IMR-90 (cell line): ENCODE measurements around the gene ZBTB44. TPM values are rescaled to one million over a fixed set of nuclear protein-coding genes. Genes with fewer than 3 reads are reported as not detected.

Source experiments
- ATAC-seq: fragments of 200-7000 bp; cut with Tn5 transposase; 2 replicates; pipeline ENCODE4 v1.9.1; 2020; ENCODE audit warnings: low read depth, mild to moderate bottlenecking, moderate library complexity
- BruUV-seq: library from RNA; stranded (reverse); fragments of 400-500 nt; replicated peaks from 2 replicates; lab custom pipeline; 2021; lab: Mats Ljungman, UMichigan
- CTCF ChIA-PET: fragments of 300-600 bp; formaldehyde crosslinking; extraction: SDS; loops from one replicate; lab custom pipeline; 2021; ENCODE audit warnings: antibody characterized with exemption; lab: Yijun Ruan, JAX
- POLR2A ChIA-PET: fragments of 300-600 bp; sonication (Branson Sonifier 250); formaldehyde crosslinking; loops from one replicate; lab custom pipeline; 2022; ENCODE audit warnings: antibody characterized with exemption; ENCODE audit not compliant: unreplicated experiment; lab: Charles Lee
- DNase-seq: peaks from one replicate; pipeline ENCODE4 v3.0.0; 2013
- H2AFZ ChIP-seq: replicated peaks from 2 replicates; pipeline ENCODE3; 2013; ENCODE audit warnings: low read length, mild to moderate bottlenecking; ENCODE audit not compliant: poor library complexity
- H2AK5ac ChIP-seq: 2 replicates; pipeline ENCODE4 v1.6.1; 2013; ENCODE audit warnings: low read depth, low read length, inconsistent platforms
- H2AK9ac ChIP-seq: replicated peaks from 2 replicates; pipeline ENCODE3; 2013; ENCODE audit warnings: mild to moderate bottlenecking, low read depth, low read length, moderate library complexity; ENCODE audit not compliant: poor library complexity
- H2BK120ac ChIP-seq: 2 replicates; pipeline ENCODE4 v1.6.1; 2013; ENCODE audit warnings: low read depth, low read length, inconsistent platforms
- H2BK15ac ChIP-seq: 3 replicates; pipeline ENCODE4 v1.6.1; 2013; ENCODE audit warnings: low read depth, low read length, inconsistent platforms
- H2BK20ac ChIP-seq: 2 replicates; pipeline ENCODE4 v1.6.1; 2013; ENCODE audit warnings: low read depth, mild to moderate bottlenecking, inconsistent platforms, low read length, moderate library complexity
- H2BK5ac ChIP-seq: 2 replicates; pipeline ENCODE4 v1.6.1; 2013; ENCODE audit warnings: mild to moderate bottlenecking, low read depth, low read length, inconsistent platforms; ENCODE audit not compliant: poor library complexity, severe bottlenecking
- H3K14ac ChIP-seq: replicated peaks from 2 replicates; pipeline ENCODE4 v1.6.1; 2013; ENCODE audit warnings: low read depth, low read length, inconsistent platforms
- H3K18ac ChIP-seq: 2 replicates; pipeline ENCODE4 v1.6.1; 2013; ENCODE audit warnings: low read depth, low read length, control low read depth
- H3K23ac ChIP-seq: 2 replicates; pipeline ENCODE4 v1.6.1; 2013; ENCODE audit warnings: low read depth, low read length, inconsistent platforms
- H3K27ac ChIP-seq: 2 replicates; pipeline ENCODE4 v1.5.1; 2013; ENCODE audit warnings: mild to moderate bottlenecking, control low read depth, low read length; ENCODE audit not compliant: insufficient read depth
- H3K27me3 ChIP-seq: 2 replicates; pipeline ENCODE4 v1.6.1; 2013; ENCODE audit warnings: low read length; ENCODE audit not compliant: control insufficient read depth, insufficient read depth
- H3K36me3 ChIP-seq: 2 replicates; pipeline ENCODE4 v1.6.1; 2013; ENCODE audit warnings: low read length, mixed read lengths; ENCODE audit not compliant: control insufficient read depth, insufficient read depth
- H3K4ac ChIP-seq: 2 replicates; pipeline ENCODE4 v1.6.1; 2013; ENCODE audit warnings: low read depth, low read length, inconsistent platforms
- H3K4me1 ChIP-seq: 2 replicates; pipeline ENCODE4 v1.6.1; 2013; ENCODE audit warnings: low read length, mixed read lengths; ENCODE audit not compliant: control insufficient read depth, insufficient read depth
- H3K4me2 ChIP-seq: 2 replicates; pipeline ENCODE4 v1.6.1; 2013; ENCODE audit warnings: low read depth, mild to moderate bottlenecking, control low read depth, low read length, moderate library complexity
- H3K4me3 ChIP-seq: 2 replicates; pipeline ENCODE4 v1.5.1; 2013; ENCODE audit warnings: low read depth, mild to moderate bottlenecking, control low read depth, low read length, moderate library complexity; ENCODE audit not compliant: insufficient read depth
- H3K56ac ChIP-seq: 2 replicates; pipeline ENCODE4 v1.6.1; 2013; ENCODE audit warnings: low read length, inconsistent platforms; ENCODE audit not compliant: insufficient read depth; ENCODE audit errors: extremely low read depth
- H3K79me1 ChIP-seq, 2 experiments: 2 replicates each; pipeline ENCODE4 v1.6.1; 2013; ENCODE audit warnings: low read length in 2 of 2, inconsistent platforms in 1 of 2, low read depth in 1 of 2
- H3K9ac ChIP-seq: 2 replicates; pipeline ENCODE4 v1.6.1; 2013; ENCODE audit warnings: low read depth, low read length, control low read depth
- H3K9me1 ChIP-seq: 2 replicates; pipeline ENCODE4 v1.6.1; 2013; ENCODE audit warnings: low read length, inconsistent platforms; ENCODE audit not compliant: insufficient read depth
- H3K9me3 ChIP-seq: 2 replicates; pipeline ENCODE4 v1.6.1; 2013; ENCODE audit warnings: low read length; ENCODE audit not compliant: control insufficient read depth, insufficient read depth
- H4K20me1 ChIP-seq: 2 replicates; pipeline ENCODE4 v1.6.1; 2013; ENCODE audit warnings: low read length, inconsistent platforms; ENCODE audit not compliant: insufficient read depth
- H4K5ac ChIP-seq: 2 replicates; pipeline ENCODE4 v1.6.1; 2013; ENCODE audit warnings: mild to moderate bottlenecking, low read depth, low read length, control low read depth
- H4K8ac ChIP-seq, 2 experiments: 2 replicates each; pipeline ENCODE4 v1.6.1; 2013; ENCODE audit warnings: low read depth in 2 of 2, low read length in 2 of 2, control low read depth in 1 of 2, inconsistent platforms in 1 of 2
- H4K91ac ChIP-seq: 2 replicates; pipeline ENCODE4 v1.6.1; 2013; ENCODE audit warnings: low read depth, low read length, inconsistent platforms; ENCODE audit not compliant: insufficient read depth
- BHLHE40 ChIP-seq: fragments of 150-350 bp; IDR thresholded peaks from 2 replicates; pipeline ENCODE4 v1.6.1; 2016; ENCODE audit warnings: mild to moderate bottlenecking, low read depth, low read length
- FOS ChIP-seq: fragments of 150-350 bp; IDR thresholded peaks from 2 replicates; pipeline ENCODE4 v1.6.1; 2016; ENCODE audit warnings: low read depth, low read length
- MAZ ChIP-seq: IDR thresholded peaks from 2 replicates; pipeline ENCODE4 v1.6.1; 2012; ENCODE audit warnings: low read depth, mild to moderate bottlenecking, low read length, improper control_type of control experiment, moderate library complexity, borderline replicate concordance
- MXI1 ChIP-seq: IDR thresholded peaks from 2 replicates; pipeline ENCODE4 v1.6.1; 2012; ENCODE audit warnings: low read depth, mild to moderate bottlenecking, low read length, moderate library complexity, borderline replicate concordance
- RAD21 ChIP-seq: IDR thresholded peaks from 2 replicates; pipeline ENCODE4 v1.6.1; 2012; ENCODE audit warnings: low read length, improper control_type of control experiment
- RFX5 ChIP-seq: IDR thresholded peaks from 2 replicates; pipeline ENCODE4 v1.8.0; 2012; ENCODE audit warnings: low read depth, mild to moderate bottlenecking, low read length, moderate library complexity
- SMC3 ChIP-seq: fragments of 150-350 bp; IDR thresholded peaks from 2 replicates; pipeline ENCODE4 v1.6.1; 2016; ENCODE audit warnings: low read depth, mild to moderate bottlenecking, antibody characterized with exemption, low read length, moderate library complexity
- WGBS, 2 experiments: methylation state at CpG; one replicate each; pipeline versions ENCODE4 v1.1.5 to v1.1.7; 2013; ENCODE audit warnings: missing lambda C conversion rate in 2 of 2; ENCODE audit not compliant: insufficient read length in 1 of 2; ENCODE audit errors: extremely low coverage in 2 of 2; 5-methylcytosine and 5-hydroxymethylcytosine counted together
- dilution Hi-C: fragments of 300-500 bp; cut with HindIII; formaldehyde crosslinking; loops from one replicate; pipeline ENCODE4 v1.14.3; 2018; ENCODE audit warnings: low sequenced_read_pairs; ENCODE audit not compliant: unreplicated experiment
- in situ Hi-C: fragments of 300-500 bp; cut with MboI; formaldehyde crosslinking; loops from 3 replicates; pipeline ENCODE4 v1.14.3; 2019; ENCODE audit warnings: low sequenced_read_pairs, inconsistent platforms, mixed read lengths
- intact Hi-C: fragments of 100-400 bp; cut with micrococcal nuclease; formaldehyde crosslinking; loops from 2 replicates; pipeline ENCODE4 v1.10.0; 2022
- polyA plus RNA-seq, 3 experiments: library from polyadenylated mRNA; depleted of rRNA; stranded (reverse); fragments of >200 nt; gene quantifications; 2 replicates each; pipeline ENCODE4 v1.2.3, GENCODE V29; 2012; ENCODE audit warnings: low replicate concordance in 1 of 3
- total RNA-seq: library from RNA; depleted of rRNA; stranded (reverse); fragments of >200 nt; gene quantifications from 2 replicates; pipeline ENCODE4 v1.2.3, GENCODE V29; 2012
- TF ChIP-seq, protein P1 (sequence below): conservative IDR thresholded peaks from 2 replicates; pipeline ENCODE4 v1.5.1; 2012; ENCODE audit warnings: mild to moderate bottlenecking, low read depth, low read length, improper control_type of control experiment

Gene ZBTB44
- total and polyA plus RNA-seq, 2 of the 4 experiments (the other 2 are of a cell fraction): 6.9 to 23.3 TPM

DNA sequence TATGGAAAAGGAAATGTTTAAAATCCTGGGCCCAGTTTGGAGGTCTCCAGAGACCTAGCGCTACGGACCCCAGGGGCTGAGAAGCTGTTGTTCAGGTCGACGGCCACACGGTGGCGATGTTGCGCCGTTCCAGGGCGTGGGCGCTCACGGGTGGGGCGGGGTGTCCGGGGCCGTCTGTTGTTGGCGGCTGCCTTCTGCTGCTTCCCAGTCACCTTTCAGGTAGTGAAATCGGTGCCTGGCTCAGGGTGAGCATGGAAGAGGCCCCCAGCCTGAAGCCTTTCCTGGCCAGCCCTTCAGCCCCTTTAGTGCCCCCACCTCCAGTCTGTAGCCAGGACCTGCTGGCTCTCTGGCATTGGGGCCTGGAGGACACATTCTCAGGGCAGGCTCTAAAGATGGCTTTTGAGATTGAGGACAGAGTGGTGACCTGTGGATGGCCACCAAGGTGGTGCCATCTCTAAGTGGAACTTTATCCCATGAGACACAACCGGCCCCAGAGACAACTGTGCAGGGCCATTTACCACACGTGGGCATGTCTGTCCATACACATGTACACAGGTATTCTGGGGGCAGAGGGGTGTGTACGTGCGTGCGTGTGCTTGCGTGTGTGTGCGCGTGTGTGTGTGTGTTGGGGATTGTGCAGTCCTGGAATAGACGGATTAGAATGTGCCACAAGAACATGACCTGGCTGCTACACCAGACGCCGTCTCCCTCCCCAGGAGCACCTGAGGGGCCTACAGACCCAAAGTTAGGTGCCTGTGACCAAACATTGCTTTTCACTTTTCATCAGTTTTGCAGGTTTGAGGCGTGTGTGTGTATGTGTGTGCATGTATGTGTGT lies 101.4 kb downstream of the ZBTB44 start:
- H3K23ac ChIP-seq: no peak overlapping the region
- no peaks in the 10 kb centered on the region for H4K20me1 ChIP-seq
- no TSS peak for BruUV-seq
- H3K27ac ChIP-seq: no peak overlapping the region
- no peak overlapping the region for H3K9ac ChIP-seq
- no peaks in the 10 kb centered on the region for H3K36me3 ChIP-seq
- dilution Hi-C loops: no loop called here
- H3K4ac ChIP-seq: no peak overlapping the region
- H3K9me3 ChIP-seq: no peaks in the 10 kb centered on the region
- no peak overlapping the region for H3K4me3 ChIP-seq
- no peak overlapping the region for H2AK5ac ChIP-seq
- peak overlapping the region; percentile 79 for H2AFZ ChIP-seq
- H2BK120ac ChIP-seq: no peak overlapping the region
- ATAC-seq (peak; percentile 96), DNase-seq (peak; percentile 6)
- H2BK20ac ChIP-seq: no peak overlapping the region
- no peak overlapping the region for H4K5ac ChIP-seq
- H2AK9ac ChIP-seq: peak overlapping the region; percentile 53
- H2BK15ac ChIP-seq: no peak overlapping the region
- no peak overlapping the region; the same call in 1 of the 2 replicates for H4K91ac ChIP-seq
- H3K9me1 ChIP-seq: no peaks in the 10 kb centered on the region
- peak; percentile 91 for TF ChIP-seq RAD21
- TF ChIP-seq BHLHE40: 0 out of 2 replicates have a peak, but pooled peaks have one; percentile 18
- TF ChIP-seq, protein P1, sequence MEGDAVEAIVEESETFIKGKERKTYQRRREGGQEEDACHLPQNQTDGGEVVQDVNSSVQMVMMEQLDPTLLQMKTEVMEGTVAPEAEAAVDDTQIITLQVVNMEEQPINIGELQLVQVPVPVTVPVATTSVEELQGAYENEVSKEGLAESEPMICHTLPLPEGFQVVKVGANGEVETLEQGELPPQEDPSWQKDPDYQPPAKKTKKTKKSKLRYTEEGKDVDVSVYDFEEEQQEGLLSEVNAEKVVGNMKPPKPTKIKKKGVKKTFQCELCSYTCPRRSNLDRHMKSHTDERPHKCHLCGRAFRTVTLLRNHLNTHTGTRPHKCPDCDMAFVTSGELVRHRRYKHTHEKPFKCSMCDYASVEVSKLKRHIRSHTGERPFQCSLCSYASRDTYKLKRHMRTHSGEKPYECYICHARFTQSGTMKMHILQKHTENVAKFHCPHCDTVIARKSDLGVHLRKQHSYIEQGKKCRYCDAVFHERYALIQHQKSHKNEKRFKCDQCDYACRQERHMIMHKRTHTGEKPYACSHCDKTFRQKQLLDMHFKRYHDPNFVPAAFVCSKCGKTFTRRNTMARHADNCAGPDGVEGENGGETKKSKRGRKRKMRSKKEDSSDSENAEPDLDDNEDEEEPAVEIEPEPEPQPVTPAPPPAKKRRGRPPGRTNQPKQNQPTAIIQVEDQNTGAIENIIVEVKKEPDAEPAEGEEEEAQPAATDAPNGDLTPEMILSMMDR: peak; percentile 87
- peak; percentile 91; the same call in 1 of the 2 replicates for TF ChIP-seq MAZ
- no peak for TF ChIP-seq FOS
- TF ChIP-seq SMC3: peak; percentile 80
- no peak for TF ChIP-seq MXI1
- TF ChIP-seq RFX5: no peak
- H2BK5ac ChIP-seq: no peak overlapping the region
- H3K14ac ChIP-seq: no peak overlapping the region
- 10% methylated on average over 4 of the region's 28 CpGs; no CpG with 5 or more reads in 1 of the 2 experiments for WGBS, 2 experiments
- no peak overlapping the region for H3K18ac ChIP-seq
- no peaks in the 10 kb centered on the region for H3K4me1 ChIP-seq
- POLR2A ChIA-PET: interaction anchor here (1.2 kb wide), 1 partner anchor 213 kb away, joined by 3 read pairs; no protein-coding TSS in a partner anchor
- no peaks in the 10 kb centered on the region for H3K79me1 ChIP-seq
- intact Hi-C loops: loop anchor here (1.0 to 10.0 kb wide), 6 partner anchors 169 to 679 kb away; no protein-coding TSS in a partner anchor
- H3K4me2 ChIP-seq: peak overlapping the region; percentile 35; the same call in 1 of the 2 replicates
- no peak overlapping the region for H3K56ac ChIP-seq
- H4K8ac ChIP-seq: no peak overlapping the region
- H3K27me3 ChIP-seq: peaks cover 46% of the 10 kb centered on the region
- CTCF ChIA-PET: interaction anchor here (0.8 to 1.3 kb wide), 9 partner anchors 16 to 649 kb away, joined by 3 to 8 read pairs (median 4); partner anchors contain the start of gene ADAMTS8
- in situ Hi-C loops: loop anchor here (5.0 to 25.0 kb wide), 3 partner anchors 174 to 651 kb away; partner anchors contain the start of gene ADAMTS8
